ENCODE data around the gene DLG5.

The DLG5 gene

DNA sequence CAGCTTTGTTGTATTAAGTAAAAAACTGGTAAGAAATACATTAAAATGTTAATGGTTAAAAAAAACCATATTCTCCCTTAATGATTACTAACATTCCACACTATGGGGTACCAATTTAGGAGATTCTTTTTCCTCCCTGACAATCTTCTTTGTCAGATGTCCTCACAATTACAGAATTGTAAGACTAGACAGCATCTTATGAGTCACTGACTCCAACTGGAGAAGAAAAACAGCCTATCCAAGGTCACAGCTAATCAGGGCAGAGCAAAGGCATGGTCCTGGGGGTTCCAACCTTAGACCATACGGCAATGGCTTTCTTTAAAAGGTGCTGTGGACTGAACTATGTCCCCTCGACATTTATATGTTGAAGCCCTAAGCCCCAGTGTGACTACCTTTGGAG is 127.6 kb downstream of the DLG5 start:
- TF ChIP-seq YY1 (IDR thresholded peaks at IDR 0.05; ENCODE audit: low read depth) (no peak), TAF1 (IDR thresholded peaks at IDR 0.05; ENCODE audit: low read depth) (no peak), TEAD4 (IDR thresholded peaks at IDR 0.05) (no peak)

GRCh38 chr10:77796311-77796915 is 130.1 kb downstream of the DLG5 start:
- TF ChIP-seq NFIC (IDR thresholded peaks at IDR 0.05) (no peak), EP300 (IDR thresholded peaks at IDR 0.05; ENCODE audit: borderline replicate concordance) (no peak), TCF12 (IDR thresholded peaks at IDR 0.05; ENCODE audit: low read depth) (no peak), YY1 (IDR thresholded peaks at IDR 0.05; ENCODE audit: low read depth) (no peak)
- TF ChIP-seq, protein P1, sequence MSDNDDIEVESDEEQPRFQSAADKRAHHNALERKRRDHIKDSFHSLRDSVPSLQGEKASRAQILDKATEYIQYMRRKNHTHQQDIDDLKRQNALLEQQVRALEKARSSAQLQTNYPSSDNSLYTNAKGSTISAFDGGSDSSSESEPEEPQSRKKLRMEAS (IDR thresholded peaks at IDR 0.05), result no peak
- TF ChIP-seq, protein P2, sequence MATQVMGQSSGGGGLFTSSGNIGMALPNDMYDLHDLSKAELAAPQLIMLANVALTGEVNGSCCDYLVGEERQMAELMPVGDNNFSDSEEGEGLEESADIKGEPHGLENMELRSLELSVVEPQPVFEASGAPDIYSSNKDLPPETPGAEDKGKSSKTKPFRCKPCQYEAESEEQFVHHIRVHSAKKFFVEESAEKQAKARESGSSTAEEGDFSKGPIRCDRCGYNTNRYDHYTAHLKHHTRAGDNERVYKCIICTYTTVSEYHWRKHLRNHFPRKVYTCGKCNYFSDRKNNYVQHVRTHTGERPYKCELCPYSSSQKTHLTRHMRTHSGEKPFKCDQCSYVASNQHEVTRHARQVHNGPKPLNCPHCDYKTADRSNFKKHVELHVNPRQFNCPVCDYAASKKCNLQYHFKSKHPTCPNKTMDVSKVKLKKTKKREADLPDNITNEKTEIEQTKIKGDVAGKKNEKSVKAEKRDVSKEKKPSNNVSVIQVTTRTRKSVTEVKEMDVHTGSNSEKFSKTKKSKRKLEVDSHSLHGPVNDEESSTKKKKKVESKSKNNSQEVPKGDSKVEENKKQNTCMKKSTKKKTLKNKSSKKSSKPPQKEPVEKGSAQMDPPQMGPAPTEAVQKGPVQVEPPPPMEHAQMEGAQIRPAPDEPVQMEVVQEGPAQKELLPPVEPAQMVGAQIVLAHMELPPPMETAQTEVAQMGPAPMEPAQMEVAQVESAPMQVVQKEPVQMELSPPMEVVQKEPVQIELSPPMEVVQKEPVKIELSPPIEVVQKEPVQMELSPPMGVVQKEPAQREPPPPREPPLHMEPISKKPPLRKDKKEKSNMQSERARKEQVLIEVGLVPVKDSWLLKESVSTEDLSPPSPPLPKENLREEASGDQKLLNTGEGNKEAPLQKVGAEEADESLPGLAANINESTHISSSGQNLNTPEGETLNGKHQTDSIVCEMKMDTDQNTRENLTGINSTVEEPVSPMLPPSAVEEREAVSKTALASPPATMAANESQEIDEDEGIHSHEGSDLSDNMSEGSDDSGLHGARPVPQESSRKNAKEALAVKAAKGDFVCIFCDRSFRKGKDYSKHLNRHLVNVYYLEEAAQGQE (IDR thresholded peaks at IDR 0.05; ENCODE audit: low read depth), result no peak

GRCh38 chr10:77795426-77796055 is 131.0 kb downstream of the DLG5 start:
- TF ChIP-seq EP300 (IDR thresholded peaks at IDR 0.05; ENCODE audit: borderline replicate concordance) (no peak), RAD21 (IDR thresholded peaks at IDR 0.05; ENCODE audit: low read depth) (no peak), TEAD4 (IDR thresholded peaks at IDR 0.05) (no peak), TAF1 (IDR thresholded peaks at IDR 0.05; ENCODE audit: low read depth) (no peak), YY1 (IDR thresholded peaks at IDR 0.05; ENCODE audit: low read depth) (no peak), FOXM1 (IDR thresholded peaks at IDR 0.05; ENCODE audit: borderline replicate concordance, low read depth) (no peak)
- TF ChIP-seq, protein P1 (IDR thresholded peaks at IDR 0.05), result no peak

- no peak for TF ChIP-seq TCF12 (IDR thresholded peaks at IDR 0.05; ENCODE audit: low read depth)
- TF ChIP-seq NFIC (IDR thresholded peaks at IDR 0.05), result no peak
- TF ChIP-seq, protein P1 (IDR thresholded peaks at IDR 0.05), result no peak
- no peak for TF ChIP-seq RAD21 (IDR thresholded peaks at IDR 0.05; ENCODE audit: low read depth)
- TF ChIP-seq, protein P2 (IDR thresholded peaks at IDR 0.05; ENCODE audit: low read depth), result no peak
- TF ChIP-seq ZBTB7A (IDR thresholded peaks at IDR 0.05; ENCODE audit: low read depth), result no peak
- no peak for TF ChIP-seq CREB1 (IDR thresholded peaks at IDR 0.05; ENCODE audit: low read depth)
- TF ChIP-seq EGR1 (IDR thresholded peaks at IDR 0.05), result no peak
- no peak for TF ChIP-seq YY1 (IDR thresholded peaks at IDR 0.05; ENCODE audit: low read depth)
- no peak for TF ChIP-seq CEBPB (IDR thresholded peaks at IDR 0.05)
Observed at GRCh38 chr10:77794256-77795142, 132.1 kb downstream of the DLG5 start.

DNA sequence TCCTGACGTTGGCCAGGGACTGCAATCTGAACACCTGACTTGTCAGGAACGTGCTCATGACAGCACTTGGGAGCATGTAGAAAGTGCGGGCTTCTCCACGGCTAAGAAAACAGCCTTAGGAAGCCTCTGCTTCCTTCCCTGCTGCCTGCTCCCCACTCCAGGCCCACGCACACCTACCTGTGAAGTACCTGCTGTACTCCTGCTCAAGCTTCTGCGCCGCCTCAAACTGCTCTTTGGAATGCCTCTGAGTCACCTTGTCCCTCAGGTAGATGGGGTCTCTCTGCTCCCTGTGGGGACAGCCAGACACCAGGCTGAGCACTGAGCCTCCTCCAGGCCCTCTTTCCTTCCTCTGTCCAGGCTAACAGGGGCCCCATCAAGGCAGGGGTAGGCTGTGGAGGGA is 132.7 kb downstream of the DLG5 start:
- TF ChIP-seq USF1 (IDR thresholded peaks at IDR 0.05) (no peak), ZBTB7A (IDR thresholded peaks at IDR 0.05; ENCODE audit: low read depth) (no peak), TCF12 (IDR thresholded peaks at IDR 0.05; ENCODE audit: low read depth) (no peak), FOXM1 (IDR thresholded peaks at IDR 0.05; ENCODE audit: borderline replicate concordance, low read depth) (no peak), TAF1 (IDR thresholded peaks at IDR 0.05; ENCODE audit: low read depth) (no peak)
- TF ChIP-seq, protein P1 (IDR thresholded peaks at IDR 0.05), result no peak

GRCh38 chr10:77792155-77792554 is 134.4 kb downstream of the DLG5 start:
- TF ChIP-seq FOXM1 (IDR thresholded peaks at IDR 0.05; ENCODE audit: borderline replicate concordance, low read depth) (no peak), EP300 (IDR thresholded peaks at IDR 0.05; ENCODE audit: borderline replicate concordance) (no peak), TEAD4 (IDR thresholded peaks at IDR 0.05) (no peak), RAD21 (IDR thresholded peaks at IDR 0.05; ENCODE audit: low read depth) (no peak), EGR1 (IDR thresholded peaks at IDR 0.05) (no peak), CEBPB (IDR thresholded peaks at IDR 0.05) (no peak), TAF1 (IDR thresholded peaks at IDR 0.05; ENCODE audit: low read depth) (no peak), CREB1 (IDR thresholded peaks at IDR 0.05; ENCODE audit: low read depth) (no peak), YY1 (IDR thresholded peaks at IDR 0.05; ENCODE audit: low read depth) (no peak)
- TF ChIP-seq, protein P1 (IDR thresholded peaks at IDR 0.05), result no peak
- TF ChIP-seq, protein P2 (IDR thresholded peaks at IDR 0.05; ENCODE audit: low read depth), result no peak
